Prostate gland (tissue), 2 donors: ENCODE results near the gene DNMT3A. TPM values are rescaled to one million over a fixed set of nuclear protein-coding genes. Genes with fewer than 3 reads are reported as not detected.
A peak's percentile ranks its signal among the peaks of the same experiment; 100 is the strongest.

Source experiments
- DNase-seq: peaks from one replicate; pipeline ENCODE4 v3.0.0-alpha.2; 2019; ENCODE audit warnings: low spot score
- H3K27ac ChIP-seq, 2 donors: fragments of 200-600 bp; sonication (generic); 2 replicates each; pipeline ENCODE4 v1.5.1; 2017 to 2019
- H3K27me3 ChIP-seq: fragments of 200-600 bp; sonication (generic); replicated peaks from 2 replicates; pipeline ENCODE4 v1.5.1; 2019; ENCODE audit not compliant: insufficient read depth
- H3K36me3 ChIP-seq, 2 donors: fragments of 200-600 bp; sonication (generic); 1 replicate in 1 of 2; 2 replicates in 1 of 2; pipeline versions ENCODE4 v1.5.1 to v1.8.1; 2017 to 2019
- H3K4me1 ChIP-seq: fragments of 200-600 bp; sonication (generic); replicated peaks from 2 replicates; pipeline ENCODE4 v1.5.1; 2019
- H3K4me3 ChIP-seq, 2 donors: fragments of 200-600 bp; sonication (generic); 2 replicates each; pipeline ENCODE4 v1.5.1; 2017 to 2019
- H3K9me3 ChIP-seq: fragments of 200-600 bp; sonication (generic); 2 replicates; pipeline ENCODE4 v1.5.1; 2017
- POLR2A ChIP-seq: fragments of 450-650 bp; IDR thresholded peaks from one replicate; pipeline ENCODE4 v1.6.1; 2016; ENCODE audit warnings: antibody characterized with exemption, mild to moderate bottlenecking
- POLR2AphosphoS5 ChIP-seq: sonication (generic); formaldehyde crosslinking; IDR thresholded peaks from one replicate; pipeline ENCODE4 v1.6.1; 2017; ENCODE audit warnings: antibody characterized with exemption
- WGBS: methylation state at CpG from one replicate; pipeline ENCODE4 v1.1.5; 2018; 5-methylcytosine and 5-hydroxymethylcytosine counted together
- intact Hi-C: fragments of 100-400 bp; cut with DNase I; formaldehyde crosslinking; loops from one replicate; pipeline ENCODE4 v1.14.2; 2022
- total RNA-seq, 2 donors: library from RNA; depleted of rRNA; stranded (reverse); fragments of >200 nt; gene quantifications; one replicate each; pipeline ENCODE4 v1.1.0, GENCODE V29; 2016
- TF ChIP-seq, protein P1 (sequence below), 4 experiments: fragments of 200-600 bp in 2 of 4; fragments of 450-650 bp in 2 of 4; sonication (generic) in 2 of 4; IDR thresholded peaks; 1 replicate in 3 of 4; 2 replicates in 1 of 4; pipeline ENCODE4 v1.5.1; 2016 to 2019; ENCODE audit warnings: antibody characterized with exemption in 4 of 4, mild to moderate bottlenecking in 2 of 4, moderate library complexity in 2 of 4

DNMT3A gene
- total RNA-seq, result 10 to 100 TPM in 1 of 2 donors, 1 to 10 TPM in 1; 8.7 to 28.2 TPM

DNA sequence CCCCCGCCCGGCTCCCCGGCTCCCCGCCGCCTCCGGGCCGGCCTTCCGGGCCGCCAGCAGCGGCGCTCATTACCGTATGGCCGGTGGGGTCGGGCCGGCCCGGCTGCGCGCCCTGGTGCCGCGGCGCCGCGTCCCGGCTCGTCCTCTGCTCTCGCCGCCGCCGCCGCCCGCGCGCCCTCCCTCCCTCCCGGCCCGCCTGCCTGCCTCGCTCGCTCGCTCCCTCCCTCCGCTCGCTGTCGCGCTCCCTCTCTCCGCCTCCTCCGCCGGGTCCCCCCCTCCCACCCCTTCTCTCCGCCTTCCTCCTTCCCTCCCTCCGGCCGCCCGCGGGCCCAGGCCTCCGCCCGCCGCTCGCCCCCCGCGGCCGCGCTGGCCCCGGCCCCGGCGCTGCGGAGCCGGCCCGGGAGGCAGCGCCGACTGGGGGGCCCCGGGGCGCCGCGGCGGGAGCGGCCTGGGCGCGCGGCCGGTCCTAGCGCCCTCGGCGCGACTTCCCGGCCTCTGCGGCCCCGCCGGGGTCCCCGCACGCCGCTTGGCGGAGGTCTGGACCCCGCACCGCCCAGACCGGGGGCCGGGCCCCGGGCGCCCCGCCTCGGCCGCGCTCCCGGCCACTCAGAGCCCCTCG is at the start of gene DNMT3A:
Gene DNMT3A, minus strand, starts transcription at position 173 of the 619 bp plus-strand sequence. CDS start 27,941 bp downstream, outside the sequence.
- peak within 1 kb of the TSS; percentile 81 to 85 for H3K27ac ChIP-seq
- 2% methylated on average over 32 of the region's 100 CpGs for WGBS

DNA sequence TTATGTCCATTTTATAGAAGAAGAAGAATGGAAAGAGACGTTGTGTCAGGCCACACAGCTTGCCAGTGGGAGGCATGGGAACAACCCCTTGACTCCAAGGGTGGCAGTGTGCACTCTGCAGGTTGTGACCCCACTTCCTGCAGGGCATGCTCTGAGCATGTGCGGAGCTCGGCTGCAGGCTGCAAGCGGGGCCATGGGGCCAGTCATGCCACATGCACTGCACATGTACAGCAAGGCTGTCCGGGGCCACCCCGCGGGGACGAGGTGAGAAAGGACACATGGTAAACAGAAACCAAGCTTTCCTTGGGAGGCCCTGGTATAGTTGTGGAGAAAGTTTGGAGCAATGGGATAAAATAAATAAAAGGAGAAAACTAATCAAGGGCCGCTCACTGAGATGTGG is 47.4 kb upstream of the DNMT3A start:
- DNase-seq, result no peak
- TF ChIP-seq POLR2AphosphoS5 (no peak), POLR2A (no peak)
- TF ChIP-seq, protein P1, sequence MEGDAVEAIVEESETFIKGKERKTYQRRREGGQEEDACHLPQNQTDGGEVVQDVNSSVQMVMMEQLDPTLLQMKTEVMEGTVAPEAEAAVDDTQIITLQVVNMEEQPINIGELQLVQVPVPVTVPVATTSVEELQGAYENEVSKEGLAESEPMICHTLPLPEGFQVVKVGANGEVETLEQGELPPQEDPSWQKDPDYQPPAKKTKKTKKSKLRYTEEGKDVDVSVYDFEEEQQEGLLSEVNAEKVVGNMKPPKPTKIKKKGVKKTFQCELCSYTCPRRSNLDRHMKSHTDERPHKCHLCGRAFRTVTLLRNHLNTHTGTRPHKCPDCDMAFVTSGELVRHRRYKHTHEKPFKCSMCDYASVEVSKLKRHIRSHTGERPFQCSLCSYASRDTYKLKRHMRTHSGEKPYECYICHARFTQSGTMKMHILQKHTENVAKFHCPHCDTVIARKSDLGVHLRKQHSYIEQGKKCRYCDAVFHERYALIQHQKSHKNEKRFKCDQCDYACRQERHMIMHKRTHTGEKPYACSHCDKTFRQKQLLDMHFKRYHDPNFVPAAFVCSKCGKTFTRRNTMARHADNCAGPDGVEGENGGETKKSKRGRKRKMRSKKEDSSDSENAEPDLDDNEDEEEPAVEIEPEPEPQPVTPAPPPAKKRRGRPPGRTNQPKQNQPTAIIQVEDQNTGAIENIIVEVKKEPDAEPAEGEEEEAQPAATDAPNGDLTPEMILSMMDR (IDR thresholded peaks at IDR 0.05), result no peak
- Histone ChIP-seq H3K27me3 (no peaks in the 10 kb centered on the region), H3K4me1 (no peaks in the 10 kb centered on the region), H3K27ac (no peak overlapping the region), H3K9me3 (no peaks in the 10 kb centered on the region), H3K36me3 (peaks cover 0 to 3% of the 10 kb centered on the region in 2 donors), H3K4me3 (no peak overlapping the region)
- intact Hi-C loops, result no loop called here
- WGBS, result 95% methylated on average over 9 of the region's 9 CpGs

More for the DNA sequence above, at the start of gene DNMT3A:
- no peak for TF ChIP-seq POLR2AphosphoS5
- TF ChIP-seq, protein P1 (IDR thresholded peaks at IDR 0.05), result no peak
- no peak for TF ChIP-seq POLR2A
- peak; percentile 67 for DNase-seq
- Histone ChIP-seq H3K36me3 (no peaks in the 10 kb centered on the region), H3K4me1 (peaks cover 5% of the 10 kb centered on the region), H3K27me3 (no peaks in the 10 kb centered on the region), H3K4me3 (peak within 1 kb of the TSS; percentile 73 to 75), H3K9me3 (no peaks in the 10 kb centered on the region)
- intact Hi-C loops, result loop anchor here (1.0 to 10.0 kb wide), 3 partner anchors 33 to 323 kb away; no protein-coding TSS in a partner anchor

DNA sequence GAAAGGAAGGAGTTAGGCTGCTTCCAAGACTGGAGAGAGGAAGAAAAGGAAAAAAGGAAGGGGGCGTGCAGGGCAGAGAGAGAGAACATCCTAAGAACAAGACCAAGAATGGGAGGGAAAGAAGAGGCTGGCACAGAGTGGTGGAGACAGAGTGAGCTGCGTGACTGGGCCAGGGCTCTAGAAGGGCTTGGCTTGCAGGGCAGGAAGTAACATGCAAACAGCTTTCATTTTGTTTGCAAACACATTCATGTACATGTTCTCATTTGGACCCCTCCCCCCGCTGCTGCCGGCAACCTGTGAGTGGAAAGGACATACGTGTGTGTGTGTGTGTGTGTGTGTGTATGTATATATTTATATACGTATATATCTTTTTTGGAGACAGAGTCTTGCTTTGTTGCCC is 46.8 kb upstream of the DNMT3A start:
- H3K9me3 ChIP-seq, result no peaks in the 10 kb centered on the region
- H3K27ac ChIP-seq, result no peak overlapping the region
- peaks cover 0 to 3% of the 10 kb centered on the region in 2 donors for H3K36me3 ChIP-seq
- H3K27me3 ChIP-seq, result no peaks in the 10 kb centered on the region
- intact Hi-C loops, result no loop called here
- H3K4me1 ChIP-seq, result no peaks in the 10 kb centered on the region
- 83% methylated on average over 6 of the region's 6 CpGs for WGBS
- no peak for TF ChIP-seq POLR2A
- TF ChIP-seq, protein P1 (IDR thresholded peaks at IDR 0.05), result no peak
- TF ChIP-seq POLR2AphosphoS5, result no peak
- no peak for DNase-seq
- no peak overlapping the region for H3K4me3 ChIP-seq

DNA sequence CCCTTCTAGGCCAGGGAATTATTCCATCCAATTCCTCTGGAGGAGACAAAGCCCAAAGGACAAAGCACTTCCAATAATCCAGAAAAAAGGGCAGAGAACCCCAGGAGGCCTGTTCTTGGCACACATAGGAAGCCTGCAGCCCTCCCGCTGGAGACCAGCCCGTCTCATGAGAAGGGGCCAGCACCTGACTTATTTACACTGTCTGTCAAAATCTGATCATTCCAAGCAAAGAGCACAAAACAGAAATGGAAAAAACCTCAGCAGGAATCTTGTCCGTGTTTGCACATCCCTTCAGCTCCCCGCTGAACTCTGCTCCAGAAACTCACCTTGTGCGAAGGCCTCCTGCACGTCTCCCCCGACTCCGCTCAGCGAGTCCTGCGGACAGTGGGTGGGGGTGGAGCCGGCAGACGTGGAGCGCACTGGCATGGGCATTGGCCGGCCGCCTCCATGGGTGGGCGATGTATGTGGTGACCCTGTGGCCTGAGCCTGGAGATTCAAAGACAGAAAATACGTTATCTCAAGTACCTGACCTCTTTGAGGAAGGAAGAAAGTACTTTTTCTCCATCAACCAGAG is 46.2 kb upstream of the DNMT3A start:
- Histone ChIP-seq H3K4me3 (no peak overlapping the region), H3K36me3 (peaks cover 0 to 3% of the 10 kb centered on the region in 2 donors), H3K9me3 (no peaks in the 10 kb centered on the region), H3K27me3 (no peaks in the 10 kb centered on the region), H3K4me1 (no peaks in the 10 kb centered on the region), H3K27ac (no peak overlapping the region)
- intact Hi-C loops, result no loop called here
- DNase-seq, result no peak
- TF ChIP-seq POLR2AphosphoS5 (no peak), POLR2A (no peak)
- TF ChIP-seq, protein P1 (IDR thresholded peaks at IDR 0.05), result no peak
- 93% methylated on average over 17 of the region's 17 CpGs for WGBS
